ENCODE measurements around the gene CAPN8.
A peak's percentile ranks its signal among the peaks of the same experiment; 100 is the strongest.

Gene CAPN8

DNA sequence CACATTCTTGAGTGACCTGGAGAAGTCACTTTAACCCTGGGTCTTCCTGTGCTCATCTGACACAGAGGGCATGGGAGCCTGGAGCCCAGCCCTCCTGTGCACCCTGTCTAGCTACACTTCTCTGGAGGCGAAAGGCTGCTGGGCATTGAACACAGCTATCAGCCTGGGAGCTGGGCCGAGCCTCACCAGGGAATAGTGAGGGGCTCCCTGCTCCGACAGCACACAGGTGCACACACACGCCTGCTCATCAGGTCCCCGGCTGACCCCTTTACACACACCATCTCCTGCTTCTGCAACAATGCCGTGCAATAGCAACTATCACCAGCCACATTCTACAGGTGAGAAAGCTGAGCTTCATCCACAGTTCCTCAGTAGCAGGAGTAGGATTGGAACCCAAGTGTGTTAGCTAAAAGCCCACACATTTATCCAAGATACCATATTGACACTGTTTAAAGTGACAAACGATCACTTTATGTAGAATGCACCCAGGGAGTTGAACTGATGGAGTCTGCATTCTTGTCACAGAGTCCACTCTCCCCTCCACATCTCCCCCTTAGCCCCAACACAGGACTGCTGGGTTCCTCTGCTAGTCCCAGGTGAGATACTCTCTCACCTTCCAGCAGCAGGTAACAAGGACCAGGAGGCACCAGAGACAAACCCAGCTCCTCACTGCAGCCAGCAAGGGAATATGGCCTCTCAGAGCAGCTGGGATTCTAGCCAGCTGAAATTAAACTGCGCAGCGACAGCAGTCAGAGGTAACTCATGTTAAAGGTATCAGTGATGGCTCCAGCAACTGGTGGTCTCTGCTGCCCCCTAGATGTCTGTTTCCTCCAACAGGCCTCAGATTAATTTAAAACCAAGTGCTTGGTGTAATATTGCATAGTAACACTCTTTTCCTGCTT lies 18.3 kb upstream of the CAPN8 start:
- no peak overlapping the region for H2BK15ac ChIP-seq (ENCODE audit: low read depth, poor library complexity, severe bottlenecking)
- no peak overlapping the region for H2AFZ ChIP-seq (ENCODE audit: low read depth, low read length)
- H3K9me3 ChIP-seq (ENCODE audit: control insufficient read depth, low read length) = no peaks in the 10 kb centered on the region
- no peak overlapping the region for H3K14ac ChIP-seq (ENCODE audit: low read length in 2 of 2)
- H3K4ac ChIP-seq (ENCODE audit: low read depth in 1 of 2, low read length in 2 of 2) = no peak overlapping the region
- peaks cover 13 to 31% of the 10 kb centered on the region in 2 experiments for H3K27me3 ChIP-seq (ENCODE audit: control insufficient read depth in 1 of 2, insufficient read depth in 1 of 2, low read length in 2 of 2)
- H3K36me3 ChIP-seq (ENCODE audit: control insufficient read depth in 1 of 2, insufficient read depth in 2 of 2, low read depth in 1 of 2, low read length in 2 of 2) = no peaks in the 10 kb centered on the region
- no peak overlapping the region for H3K4me3 ChIP-seq (ENCODE audit: insufficient read depth in 1 of 2, low read depth in 1 of 2, low read length in 2 of 2)
- peaks cover 4% of the 10 kb centered on the region for H3K4me1 ChIP-seq (ENCODE audit: control insufficient read depth, insufficient read depth, low read depth, low read length)
- H3K27ac ChIP-seq (ENCODE audit: low read length, poor library complexity, severe bottlenecking) = no peak overlapping the region
- H2BK120ac ChIP-seq (ENCODE audit: low read depth, low read length) = no peak overlapping the region
- H4K91ac ChIP-seq (ENCODE audit: low read length) = no peak overlapping the region
- no peak overlapping the region for H2AK5ac ChIP-seq (ENCODE audit: low read length, severe bottlenecking)
- DNase-seq = peak; percentile 34
- no peak overlapping the region for H3K4me2 ChIP-seq (ENCODE audit: low read length, poor library complexity, severe bottlenecking)
- no peak overlapping the region for H3K18ac ChIP-seq (ENCODE audit: low read depth in 1 of 2, low read length in 2 of 2)
- 65% methylated on average over 9 of the region's 9 CpGs for WGBS
- no peak overlapping the region for H3K23ac ChIP-seq (ENCODE audit: low read length in 2 of 2)
- H3K79me1 ChIP-seq (replicated peaks; ENCODE audit: low read length, poor library complexity, severe bottlenecking) = no peaks in the 10 kb centered on the region
- no peak overlapping the region for H4K8ac ChIP-seq (ENCODE audit: low read length)
- no peak overlapping the region for H3K9ac ChIP-seq (ENCODE audit: low read length)
- H2BK5ac ChIP-seq (ENCODE audit: low read depth, low read length, poor library complexity, severe bottlenecking) = no peak overlapping the region
- H2BK12ac ChIP-seq (ENCODE audit: low read length in 2 of 2) = no peak overlapping the region

GRCh38 chr1:223682502-223682901 lies 17.0 kb upstream of the CAPN8 start:
- H3K4me1 ChIP-seq (ENCODE audit: control insufficient read depth, insufficient read depth, low read depth, low read length) = peaks cover 4% of the 10 kb centered on the region
- H3K9me3 ChIP-seq (ENCODE audit: control insufficient read depth, low read length) = no peaks in the 10 kb centered on the region
- WGBS = 82% methylated on average over 3 of the region's 3 CpGs
- H3K4me2 ChIP-seq (ENCODE audit: low read length, poor library complexity, severe bottlenecking) = no peak overlapping the region
- no peak overlapping the region for H2AFZ ChIP-seq (ENCODE audit: low read depth, low read length)
- H4K91ac ChIP-seq (ENCODE audit: low read length) = no peak overlapping the region
- no peak overlapping the region for H3K4ac ChIP-seq (ENCODE audit: low read depth in 1 of 2, low read length in 2 of 2)
- H2BK5ac ChIP-seq (ENCODE audit: low read depth, low read length, poor library complexity, severe bottlenecking) = no peak overlapping the region
- H2BK15ac ChIP-seq (ENCODE audit: low read depth, poor library complexity, severe bottlenecking) = no peak overlapping the region
- no peak overlapping the region for H2BK12ac ChIP-seq (ENCODE audit: low read length in 2 of 2)
- no peak overlapping the region for H3K18ac ChIP-seq (ENCODE audit: low read depth in 1 of 2, low read length in 2 of 2)
- H4K8ac ChIP-seq (ENCODE audit: low read length) = no peak overlapping the region
- H3K9ac ChIP-seq (ENCODE audit: low read length) = no peak overlapping the region
- H3K79me1 ChIP-seq (replicated peaks; ENCODE audit: low read length, poor library complexity, severe bottlenecking) = no peaks in the 10 kb centered on the region
- H2AK5ac ChIP-seq (ENCODE audit: low read length, severe bottlenecking) = no peak overlapping the region
- DNase-seq = no peak
- no peaks in the 10 kb centered on the region for H3K36me3 ChIP-seq (ENCODE audit: control insufficient read depth in 1 of 2, insufficient read depth in 2 of 2, low read depth in 1 of 2, low read length in 2 of 2)
- no peak overlapping the region for H2BK120ac ChIP-seq (ENCODE audit: low read depth, low read length)
- no peak overlapping the region for H3K27ac ChIP-seq (ENCODE audit: low read length, poor library complexity, severe bottlenecking)
- H3K27me3 ChIP-seq (ENCODE audit: control insufficient read depth in 1 of 2, insufficient read depth in 1 of 2, low read length in 2 of 2) = peaks cover 13 to 31% of the 10 kb centered on the region in 2 experiments
- no peak overlapping the region for H3K4me3 ChIP-seq (ENCODE audit: insufficient read depth in 1 of 2, low read depth in 1 of 2, low read length in 2 of 2)
- H3K23ac ChIP-seq (ENCODE audit: low read length in 2 of 2) = no peak overlapping the region
- H3K14ac ChIP-seq (ENCODE audit: low read length in 2 of 2) = no peak overlapping the region

GRCh38 chr1:223680188-223680587 lies 14.7 kb upstream of the CAPN8 start:
- H3K4me3 ChIP-seq (ENCODE audit: insufficient read depth in 1 of 2, low read depth in 1 of 2, low read length in 2 of 2) = no peak overlapping the region
- no peak overlapping the region for H2BK12ac ChIP-seq (ENCODE audit: low read length in 2 of 2)
- H2BK120ac ChIP-seq (ENCODE audit: low read depth, low read length) = no peak overlapping the region
- H4K91ac ChIP-seq (ENCODE audit: low read length) = no peak overlapping the region
- WGBS = no CpG with 5 or more reads among the region's 2 CpGs
- peaks cover 4% of the 10 kb centered on the region for H3K4me1 ChIP-seq (ENCODE audit: control insufficient read depth, insufficient read depth, low read depth, low read length)
- H2AK5ac ChIP-seq (ENCODE audit: low read length, severe bottlenecking) = no peak overlapping the region
- H3K23ac ChIP-seq (ENCODE audit: low read length in 2 of 2) = no peak overlapping the region
- H3K79me1 ChIP-seq (replicated peaks; ENCODE audit: low read length, poor library complexity, severe bottlenecking) = no peaks in the 10 kb centered on the region
- no peak overlapping the region for H3K18ac ChIP-seq (ENCODE audit: low read depth in 1 of 2, low read length in 2 of 2)
- H2BK5ac ChIP-seq (ENCODE audit: low read depth, low read length, poor library complexity, severe bottlenecking) = no peak overlapping the region
- no peak for DNase-seq
- H3K14ac ChIP-seq (ENCODE audit: low read length in 2 of 2) = no peak overlapping the region
- no peak overlapping the region for H4K8ac ChIP-seq (ENCODE audit: low read length)
- no peak overlapping the region for H3K9ac ChIP-seq (ENCODE audit: low read length)
- no peak overlapping the region for H2BK15ac ChIP-seq (ENCODE audit: low read depth, poor library complexity, severe bottlenecking)
- peaks cover 13 to 24% of the 10 kb centered on the region in 2 experiments for H3K27me3 ChIP-seq (ENCODE audit: control insufficient read depth in 1 of 2, insufficient read depth in 1 of 2, low read length in 2 of 2)
- no peak overlapping the region for H2AFZ ChIP-seq (ENCODE audit: low read depth, low read length)
- H3K27ac ChIP-seq (ENCODE audit: low read length, poor library complexity, severe bottlenecking) = no peak overlapping the region
- peaks cover 6% of the 10 kb centered on the region for H3K9me3 ChIP-seq (ENCODE audit: control insufficient read depth, low read length)
- no peak overlapping the region for H3K4me2 ChIP-seq (ENCODE audit: low read length, poor library complexity, severe bottlenecking)
- no peaks in the 10 kb centered on the region for H3K36me3 ChIP-seq (ENCODE audit: control insufficient read depth in 1 of 2, insufficient read depth in 2 of 2, low read depth in 1 of 2, low read length in 2 of 2)
- no peak overlapping the region for H3K4ac ChIP-seq (ENCODE audit: low read depth in 1 of 2, low read length in 2 of 2)

- peaks cover 10% of the 10 kb centered on the region for H3K9me3 ChIP-seq (ENCODE audit: control insufficient read depth, low read length)
- peaks cover 10 to 21% of the 10 kb centered on the region in 2 experiments for H3K27me3 ChIP-seq (ENCODE audit: control insufficient read depth in 1 of 2, insufficient read depth in 1 of 2, low read length in 2 of 2)
- H3K4ac ChIP-seq (ENCODE audit: low read depth in 1 of 2, low read length in 2 of 2) = no peak overlapping the region
- H2AFZ ChIP-seq (ENCODE audit: low read depth, low read length) = no peak overlapping the region
- H3K4me3 ChIP-seq (ENCODE audit: insufficient read depth in 1 of 2, low read depth in 1 of 2, low read length in 2 of 2) = no peak overlapping the region
- no peak overlapping the region for H4K91ac ChIP-seq (ENCODE audit: low read length)
- H2AK5ac ChIP-seq (ENCODE audit: low read length, severe bottlenecking) = no peak overlapping the region
- H4K8ac ChIP-seq (ENCODE audit: low read length) = no peak overlapping the region
- H2BK12ac ChIP-seq (ENCODE audit: low read length in 2 of 2) = no peak overlapping the region
- no peak overlapping the region for H3K14ac ChIP-seq (ENCODE audit: low read length in 2 of 2)
- H3K18ac ChIP-seq (ENCODE audit: low read depth in 1 of 2, low read length in 2 of 2) = no peak overlapping the region
- no peak overlapping the region for H2BK5ac ChIP-seq (ENCODE audit: low read depth, low read length, poor library complexity, severe bottlenecking)
- H3K36me3 ChIP-seq (ENCODE audit: control insufficient read depth in 1 of 2, insufficient read depth in 2 of 2, low read depth in 1 of 2, low read length in 2 of 2) = no peaks in the 10 kb centered on the region
- no peak overlapping the region for H2BK15ac ChIP-seq (ENCODE audit: low read depth, poor library complexity, severe bottlenecking)
- H3K4me1 ChIP-seq (ENCODE audit: control insufficient read depth, insufficient read depth, low read depth, low read length) = peaks cover 2% of the 10 kb centered on the region
- H3K79me1 ChIP-seq (replicated peaks; ENCODE audit: low read length, poor library complexity, severe bottlenecking) = no peaks in the 10 kb centered on the region
- WGBS = 80% methylated on average over 6 of the region's 6 CpGs
- H3K23ac ChIP-seq (ENCODE audit: low read length in 2 of 2) = no peak overlapping the region
- no peak overlapping the region for H3K9ac ChIP-seq (ENCODE audit: low read length)
- H3K4me2 ChIP-seq (ENCODE audit: low read length, poor library complexity, severe bottlenecking) = no peak overlapping the region
- DNase-seq = no peak
- no peak overlapping the region for H3K27ac ChIP-seq (ENCODE audit: low read length, poor library complexity, severe bottlenecking)
- no peak overlapping the region for H2BK120ac ChIP-seq (ENCODE audit: low read depth, low read length)
These were observed 13.3 kb upstream of the CAPN8 start for GRCh38 chr1:223678841-223679240.

Measured in mesenchymal stem cell (in vitro differentiated cells and primary cell).